Muscle of arm (tissue), 12 donors: ENCODE data around the gene TGIF1. TPM values are rescaled to one million over a fixed set of nuclear protein-coding genes. Genes with fewer than 3 reads are reported as not detected.

Experiments used
- DNase-seq: peaks from one replicate; pipeline ENCODE4 v3.0.0-alpha.2; 2013
- polyA plus RNA-seq, 12 donors: library from polyadenylated mRNA; unstranded; fragments of 120-200 nt; gene quantifications; one replicate each; pipeline ENCODE4 v1.2.1, GENCODE V29; 2013; ENCODE audit not compliant: insufficient read length in 12 of 12

Gene TGIF1
- polyA plus RNA-seq, 12 donors = 36.3 to 81.7 (median 43.1) TPM; not detected in 1

DNA sequence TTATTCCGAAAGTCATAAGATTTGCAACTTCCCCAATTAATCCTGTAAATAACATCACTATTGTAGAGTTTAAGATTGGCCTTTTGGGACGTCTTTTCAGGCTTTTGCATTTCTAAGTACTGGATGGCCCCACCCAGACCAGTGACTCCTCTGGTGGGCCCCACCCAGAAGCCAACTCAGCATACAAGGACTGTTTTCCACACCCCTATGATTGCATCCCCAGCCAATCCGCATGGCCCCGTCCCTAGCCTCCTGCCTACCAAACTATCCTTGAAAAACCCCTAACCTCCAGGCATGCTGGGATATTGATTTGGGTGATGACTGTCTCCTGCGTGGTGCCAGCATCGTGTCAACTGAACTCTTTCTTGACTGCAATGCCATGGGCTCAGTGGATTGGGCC is 24.5 kb upstream of the TGIF1 start:
- no peak for DNase-seq

DNA sequence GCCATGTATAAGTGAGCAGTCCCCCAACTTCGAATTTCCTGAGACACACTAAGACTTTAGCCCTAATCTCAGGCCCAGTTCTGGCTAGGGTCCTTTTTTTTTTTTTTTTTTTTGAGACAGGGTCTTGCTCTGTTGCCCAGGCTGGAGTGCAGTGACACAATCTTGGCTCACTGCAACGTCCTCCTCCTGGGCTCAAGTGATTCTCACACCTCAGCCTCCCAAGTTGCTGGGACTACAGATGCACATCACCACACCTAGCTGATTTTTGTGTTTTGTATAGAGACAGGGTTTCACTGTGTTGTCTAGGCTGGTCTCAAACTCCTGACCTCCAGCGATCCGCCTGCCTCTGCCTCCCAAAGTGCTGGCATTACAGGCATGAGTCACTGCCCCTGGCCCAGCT is 23.9 kb upstream of the TGIF1 start:
- DNase-seq = no peak

DNA sequence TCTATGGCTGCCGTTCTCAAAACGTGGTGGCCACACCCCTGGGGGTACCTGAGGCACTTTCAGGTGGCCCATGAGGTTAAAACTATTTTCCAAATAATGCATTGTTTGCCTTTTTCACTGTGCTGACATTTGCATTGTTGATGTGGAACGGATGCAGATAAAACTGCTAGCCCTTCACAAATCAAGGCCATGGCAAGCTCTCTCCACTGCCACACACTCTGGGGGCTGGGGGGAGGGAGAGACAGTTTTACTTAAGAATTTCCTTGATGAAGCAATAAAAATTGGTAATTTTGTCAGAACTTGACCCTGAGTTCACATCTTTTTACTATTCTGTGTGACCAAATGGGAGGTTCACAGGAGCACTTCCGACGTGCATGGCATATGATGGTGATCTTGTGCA is 22.0 kb upstream of the TGIF1 start:
- no peak for DNase-seq

DNA sequence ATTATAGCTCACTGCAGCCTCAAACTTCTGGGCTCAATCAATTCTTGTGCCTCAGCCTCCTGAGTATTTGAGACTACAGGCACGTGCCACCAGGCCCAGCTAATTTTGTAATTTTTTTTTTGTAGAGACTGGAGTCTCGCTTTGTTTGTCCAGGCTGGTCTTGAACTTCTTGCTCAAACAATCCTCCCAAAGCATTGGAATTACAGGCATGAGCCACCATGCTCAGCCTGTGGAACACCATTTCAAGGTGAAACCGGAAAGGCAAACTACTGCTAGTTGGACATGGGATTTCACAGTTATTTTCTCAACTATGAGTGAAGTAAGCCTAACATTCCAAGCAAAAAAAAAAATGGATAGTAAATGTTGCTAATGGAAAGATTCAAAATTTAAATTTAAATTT is 20.9 kb upstream of the TGIF1 start:
- no peak for DNase-seq

DNA sequence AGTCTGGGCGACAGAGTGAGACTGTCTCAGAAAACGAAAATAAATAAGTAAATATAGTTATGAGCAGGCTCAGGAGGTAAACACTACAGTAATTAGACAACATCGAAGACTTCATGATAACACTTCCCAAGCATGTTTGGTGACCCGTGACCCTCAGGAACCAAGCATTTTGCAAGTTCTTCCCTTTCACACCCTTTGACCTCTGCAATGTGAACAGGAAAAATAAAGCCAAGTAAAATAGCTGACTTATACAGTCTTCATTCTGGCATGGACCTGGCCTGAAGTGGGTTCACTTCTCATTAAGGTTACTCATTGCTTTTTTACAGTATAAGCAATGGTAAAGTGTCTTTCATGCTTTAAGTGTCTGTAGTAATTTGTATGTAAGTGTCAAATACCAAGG is 15.3 kb upstream of the TGIF1 start:
- DNase-seq = no peak

DNA sequence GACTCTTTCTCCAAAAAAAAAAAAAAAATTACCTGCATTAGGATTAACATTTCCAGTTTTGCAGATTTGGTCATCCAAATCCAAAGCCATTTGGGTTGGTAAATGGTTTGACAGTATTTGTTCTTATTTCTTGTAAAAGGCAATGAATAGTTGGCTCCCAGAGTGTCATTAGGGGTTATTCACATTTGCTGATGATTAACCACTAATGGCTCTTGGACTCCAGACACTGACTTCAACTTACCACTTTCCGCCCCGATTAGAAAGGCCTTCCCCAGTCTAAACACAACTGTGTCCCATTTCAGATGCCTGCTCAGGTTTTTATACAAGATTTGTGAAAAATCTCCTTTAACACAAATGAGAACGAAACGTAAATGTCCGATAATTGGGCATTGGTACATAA is 9.6 kb upstream of the TGIF1 start:
- no peak for DNase-seq

DNA sequence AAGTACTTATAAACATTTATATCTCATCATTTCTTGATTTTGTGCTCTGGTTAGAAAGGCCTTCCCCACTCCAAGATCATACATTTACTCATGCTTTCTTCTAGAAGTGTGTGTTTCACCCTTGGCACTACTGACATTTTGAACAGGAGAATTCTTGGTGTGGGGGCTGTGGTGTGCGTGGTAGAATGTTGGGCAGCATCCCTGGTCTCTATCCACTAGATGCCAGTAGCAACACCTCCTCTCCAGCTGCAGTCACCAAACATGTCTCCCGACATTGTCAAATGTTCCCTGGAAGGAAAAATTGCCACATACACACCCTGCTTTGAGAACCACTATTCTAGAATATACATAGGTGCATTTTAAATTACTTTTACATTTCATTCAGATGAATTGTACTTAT is 8.7 kb upstream of the TGIF1 start:
- no peak for DNase-seq

DNA sequence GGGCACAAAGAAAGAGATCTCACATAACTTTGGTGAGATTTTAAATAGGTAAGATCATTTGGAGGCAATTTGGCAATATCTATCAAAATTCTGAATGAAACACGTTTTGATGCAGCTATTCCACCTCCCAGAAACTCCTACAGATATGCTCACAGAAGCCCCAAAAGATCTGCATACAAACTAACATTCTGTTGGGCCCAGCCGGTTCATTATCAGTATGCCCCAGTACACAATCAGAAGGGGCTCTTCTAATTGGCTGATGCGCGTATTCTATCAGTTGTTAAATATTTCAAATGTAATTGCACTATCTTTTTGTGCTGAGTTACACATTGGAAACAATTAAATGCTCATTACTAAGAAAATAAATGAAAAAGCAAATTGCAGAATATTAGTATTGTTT is 7.1 kb upstream of the TGIF1 start:
- DNase-seq = no peak

DNA sequence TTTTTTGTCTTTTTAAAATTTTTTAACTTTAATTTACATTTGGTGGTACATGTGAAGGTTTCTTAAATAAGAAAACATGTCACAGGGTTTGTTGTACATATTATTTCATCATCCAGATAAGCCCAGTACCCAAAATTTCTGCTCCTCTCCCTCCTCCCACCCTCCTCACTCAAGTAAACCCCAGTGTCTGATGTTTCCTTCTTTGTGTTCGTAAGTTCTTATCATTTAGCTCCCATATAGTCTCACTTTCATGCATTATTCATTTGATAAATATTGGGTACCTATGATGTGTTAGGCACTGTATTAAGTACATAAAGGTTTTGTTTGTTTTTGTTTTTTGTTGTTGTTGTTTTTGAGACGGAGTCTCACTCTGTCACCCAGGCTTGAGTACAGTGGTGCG is 5.7 kb upstream of the TGIF1 start:
- DNase-seq = no peak

DNA sequence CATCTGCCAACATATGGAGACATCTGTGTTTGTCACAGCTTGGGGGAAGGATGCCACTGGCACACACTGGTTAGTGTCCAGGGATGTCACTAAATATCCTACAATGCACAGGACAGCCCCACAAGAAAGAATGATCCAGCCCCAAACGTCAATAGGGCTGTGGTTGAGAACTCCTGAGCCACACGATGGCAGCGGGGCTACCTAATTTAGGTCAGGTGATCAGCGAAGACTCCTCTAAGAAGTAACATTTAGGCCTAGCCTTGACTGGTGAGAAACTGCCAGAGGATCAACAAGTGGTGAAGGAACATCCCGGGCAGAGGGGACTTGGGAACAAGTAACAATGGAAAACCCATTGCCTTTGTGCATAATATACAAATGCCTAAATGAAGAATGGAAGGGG is 5.0 kb upstream of the TGIF1 start:
- DNase-seq = no peak

DNA sequence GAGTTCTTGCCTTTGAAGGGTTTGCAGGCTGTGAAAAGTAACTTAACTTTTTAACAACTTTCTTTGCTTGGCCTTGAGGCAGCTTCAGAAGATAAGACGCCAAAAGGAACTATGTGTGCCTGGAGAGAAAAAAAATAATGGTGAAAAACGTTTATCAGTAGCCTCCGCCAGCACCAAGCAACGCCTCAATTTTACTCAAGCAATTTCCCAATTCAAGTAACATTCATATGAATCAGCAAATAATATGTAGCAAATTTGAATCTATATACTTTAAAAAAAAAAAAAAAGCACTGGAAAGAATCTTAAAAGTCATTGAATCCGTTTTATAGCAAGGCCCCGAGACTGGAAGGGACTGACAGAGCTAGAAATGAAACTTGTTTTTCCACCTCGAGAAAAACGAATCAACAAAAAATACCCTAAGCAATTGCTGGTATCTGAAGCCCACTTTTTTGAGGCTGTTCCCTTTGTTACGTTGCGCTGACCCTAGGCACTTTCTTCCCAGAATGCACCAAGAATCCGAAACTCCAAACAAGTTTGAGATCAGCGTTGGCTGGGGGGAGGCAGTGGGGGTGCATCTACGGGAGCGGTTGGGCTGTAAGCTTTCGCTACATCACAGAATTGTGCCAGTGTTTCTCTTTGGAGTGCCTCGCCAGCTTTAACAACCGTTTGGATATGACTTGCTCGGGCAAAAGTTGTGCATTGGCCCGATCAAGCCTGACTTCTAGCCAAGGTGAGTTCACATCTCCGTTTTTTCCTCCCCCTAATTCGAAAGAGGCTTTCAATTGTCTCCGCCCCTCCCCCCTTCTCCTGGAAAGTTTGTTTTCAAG is 2.7 kb upstream of the TGIF1 start:
- DNase-seq = peak; percentile 87

DNA sequence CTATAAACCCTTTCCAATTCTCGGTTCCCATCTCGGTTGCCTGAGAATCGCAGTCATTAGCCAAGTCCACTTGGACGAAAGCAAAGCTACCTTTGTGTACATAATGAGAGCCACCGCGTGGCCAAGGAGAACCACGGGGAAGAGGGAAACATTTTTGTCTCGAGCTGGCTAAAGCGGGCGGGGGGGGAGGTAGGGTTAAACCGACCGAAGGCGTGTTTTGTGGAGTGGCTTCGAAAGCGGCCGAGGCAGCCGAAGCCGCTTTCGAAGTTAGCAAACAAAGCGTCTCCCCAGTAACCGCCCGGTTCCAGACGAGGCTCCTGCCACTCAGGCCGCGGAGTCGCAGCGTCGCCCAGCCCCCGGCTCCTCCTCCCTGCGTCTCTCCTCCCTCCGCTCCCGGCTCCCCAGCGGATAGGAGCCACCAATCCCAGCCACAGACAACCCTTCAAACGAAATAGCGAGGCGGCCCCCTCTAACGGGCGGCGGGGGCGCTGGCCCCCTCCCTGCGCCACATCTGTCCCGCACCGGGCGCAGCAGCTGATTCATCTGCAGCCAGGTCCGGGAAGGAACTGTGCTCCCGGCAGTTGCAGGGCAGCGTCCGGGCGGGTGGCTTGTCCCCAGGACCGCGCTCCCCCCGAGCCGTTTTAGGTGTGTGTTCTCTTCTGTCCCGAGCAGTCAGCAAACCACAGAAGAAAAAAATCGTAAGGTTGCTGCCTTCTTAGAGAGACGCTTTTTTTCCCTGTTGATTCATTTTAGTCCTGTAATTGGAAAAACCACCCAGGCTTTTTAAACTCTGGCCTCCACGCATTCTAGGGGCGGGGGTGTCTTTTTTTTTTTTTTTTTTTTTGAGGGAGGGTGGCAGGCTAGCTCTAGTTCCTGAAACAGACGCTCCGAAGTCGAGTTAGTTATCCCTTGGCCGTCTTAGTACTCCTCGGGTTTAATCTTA is 1.8 kb upstream of the TGIF1 start:
- peak; percentile 97 for DNase-seq

DNA sequence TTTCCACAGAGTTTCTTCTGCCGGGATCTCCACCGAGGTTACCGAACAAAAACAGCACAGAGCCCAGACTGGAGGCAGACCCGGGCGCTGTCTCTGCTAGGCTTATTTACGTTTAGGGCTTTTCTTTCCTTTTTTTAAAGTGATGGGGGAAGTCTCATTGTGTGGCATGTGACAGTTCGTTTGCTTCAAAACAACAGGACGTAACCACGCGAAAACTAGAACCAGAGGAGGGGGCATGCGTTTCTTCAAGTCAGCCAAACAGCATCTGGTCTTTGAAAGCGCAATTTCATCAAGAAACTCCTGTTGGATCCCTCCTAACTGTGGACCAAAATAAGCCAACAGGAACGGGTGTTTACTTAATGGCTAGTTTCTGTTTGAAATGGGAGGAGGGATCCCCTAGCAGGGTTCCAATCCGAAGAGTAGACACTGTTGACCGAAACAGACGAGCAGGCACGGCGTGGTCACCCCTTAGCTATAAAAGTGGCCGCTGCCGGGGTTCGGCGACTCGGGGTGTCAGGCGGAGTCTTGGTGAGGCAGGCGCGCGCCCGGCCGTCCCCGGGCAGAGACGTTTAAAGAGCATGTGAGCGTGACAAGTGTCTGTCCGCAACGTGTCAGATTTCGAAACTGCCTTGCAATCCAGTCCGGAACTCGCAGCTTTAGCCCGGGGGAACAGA is 997 bp upstream of the TGIF1 start:
- DNase-seq = peak; percentile 78

DNA sequence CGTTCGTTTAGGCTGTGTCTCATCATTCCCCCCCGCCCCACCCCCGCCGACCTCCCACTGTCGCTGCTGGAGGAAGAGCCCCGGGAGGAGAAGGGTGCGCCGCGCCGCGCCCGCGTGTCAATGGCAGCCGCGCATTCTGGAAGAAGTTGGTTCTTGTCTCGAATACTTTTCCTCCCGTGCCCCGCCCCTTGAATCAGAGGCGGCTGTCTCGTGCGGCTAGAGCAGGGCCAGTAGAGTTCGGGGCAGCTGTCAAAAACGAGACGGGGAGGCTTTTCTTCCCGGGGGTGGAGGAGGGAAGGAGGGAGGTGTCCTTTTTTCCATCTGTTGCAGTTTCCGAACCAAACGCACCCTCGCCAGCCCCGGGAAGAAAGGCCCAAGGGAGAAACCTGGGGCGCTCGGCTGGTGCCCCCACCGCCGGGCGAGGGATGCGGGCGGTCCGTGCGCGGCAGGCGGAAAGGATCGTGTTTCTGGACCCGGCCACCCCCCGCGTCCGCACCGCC is 410 bp upstream of the TGIF1 start:
- DNase-seq = peak; percentile 78

DNA sequence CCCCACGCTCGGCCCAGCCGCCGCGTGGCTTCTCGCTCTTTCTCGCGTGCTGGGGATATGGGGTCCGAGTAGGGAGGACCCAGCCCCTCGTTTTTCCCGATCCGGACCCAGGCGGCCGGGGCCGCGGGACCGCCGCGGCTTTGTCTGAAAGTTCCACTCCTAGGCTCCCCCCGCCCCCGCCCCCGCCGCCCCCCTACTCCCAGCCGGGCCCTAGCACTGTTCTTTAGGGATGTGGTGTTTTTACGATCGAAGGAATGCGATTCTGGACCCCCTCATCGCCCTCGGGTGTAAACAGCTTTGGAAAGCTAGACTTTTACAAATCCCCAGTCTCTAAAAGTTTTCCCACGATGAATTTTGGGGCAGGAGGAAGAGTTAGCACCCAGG is 819 bp downstream of the TGIF1 start:
- no peak for DNase-seq

DNA sequence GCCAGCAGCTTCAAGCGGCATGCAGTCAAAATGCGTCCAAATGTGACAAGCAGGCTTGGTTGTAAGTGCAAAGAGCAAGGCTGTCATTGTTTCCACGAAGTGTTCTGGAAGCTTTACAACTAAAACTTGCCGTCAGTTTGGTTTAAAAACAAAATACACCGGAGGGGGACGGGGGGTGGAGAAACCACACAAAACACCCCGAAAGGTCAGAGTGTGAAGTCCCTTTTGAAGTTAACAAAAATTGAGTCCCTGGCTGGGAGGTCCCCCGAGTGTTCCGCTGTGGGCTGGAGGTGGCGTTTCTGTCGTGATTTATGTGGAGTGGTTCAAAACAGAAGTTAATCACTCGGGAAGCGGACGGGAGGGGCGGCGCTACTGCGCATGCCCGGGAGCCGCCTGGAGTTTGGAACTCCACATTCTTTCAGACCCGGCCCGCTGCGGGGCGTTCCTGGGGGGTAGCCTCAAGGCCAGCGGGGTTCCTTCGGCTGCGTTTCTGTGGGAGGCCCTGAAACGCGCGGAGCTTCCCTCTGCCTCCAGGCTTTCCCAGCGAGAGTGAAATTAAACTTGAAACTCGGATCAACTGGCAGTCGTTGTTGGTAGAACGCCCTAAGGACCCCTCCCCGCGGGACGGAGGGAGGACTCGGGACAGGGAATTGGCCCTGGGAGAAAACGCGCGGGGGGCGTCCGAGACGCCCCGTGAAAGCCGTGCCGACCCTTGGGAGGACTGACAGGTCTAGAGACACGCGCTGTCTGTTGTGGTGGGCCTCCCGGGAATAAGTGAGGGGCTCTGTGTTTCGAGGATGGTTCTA is 1.4 kb downstream of the TGIF1 start:
- peak; percentile 96 for DNase-seq

DNA sequence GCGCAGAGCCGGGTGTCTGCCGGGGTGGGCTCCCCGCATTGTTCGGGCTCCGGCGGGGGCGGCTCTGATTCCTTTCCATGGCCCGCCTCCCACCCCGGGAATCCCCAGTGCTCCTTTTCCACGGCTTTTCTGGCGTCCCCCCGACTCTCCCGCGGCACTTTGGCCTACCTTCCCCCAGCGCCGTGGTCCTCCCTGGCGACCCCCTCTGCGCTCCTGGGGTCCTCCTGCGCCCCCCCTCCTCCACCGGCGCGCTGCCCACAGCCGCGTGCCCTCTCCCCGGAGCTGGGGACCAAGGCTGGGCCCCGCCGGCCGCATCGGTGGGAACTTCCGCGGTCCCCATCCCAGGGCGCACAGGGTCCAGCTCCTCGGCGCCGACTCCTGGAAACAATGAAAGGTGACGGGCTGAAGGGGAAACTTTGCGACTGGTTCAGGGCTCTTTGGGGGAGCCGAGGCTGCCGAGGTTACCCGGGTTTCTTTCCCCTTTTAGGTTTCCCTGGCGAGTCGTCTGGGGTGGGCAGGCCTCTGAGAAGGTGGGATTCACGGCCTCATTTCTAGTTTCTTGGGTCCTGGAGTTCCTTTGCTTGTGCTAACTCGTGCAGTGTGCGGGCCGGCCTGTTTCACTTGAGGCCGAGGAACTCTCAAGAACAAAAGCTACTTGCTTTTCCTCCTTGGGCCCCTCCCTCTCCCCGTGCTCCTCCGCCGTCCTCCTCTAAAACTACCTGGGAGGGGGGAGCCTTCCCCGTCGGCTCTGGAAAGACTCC is 2.2 kb downstream of the TGIF1 start:
- DNase-seq = peak; percentile 65

DNA sequence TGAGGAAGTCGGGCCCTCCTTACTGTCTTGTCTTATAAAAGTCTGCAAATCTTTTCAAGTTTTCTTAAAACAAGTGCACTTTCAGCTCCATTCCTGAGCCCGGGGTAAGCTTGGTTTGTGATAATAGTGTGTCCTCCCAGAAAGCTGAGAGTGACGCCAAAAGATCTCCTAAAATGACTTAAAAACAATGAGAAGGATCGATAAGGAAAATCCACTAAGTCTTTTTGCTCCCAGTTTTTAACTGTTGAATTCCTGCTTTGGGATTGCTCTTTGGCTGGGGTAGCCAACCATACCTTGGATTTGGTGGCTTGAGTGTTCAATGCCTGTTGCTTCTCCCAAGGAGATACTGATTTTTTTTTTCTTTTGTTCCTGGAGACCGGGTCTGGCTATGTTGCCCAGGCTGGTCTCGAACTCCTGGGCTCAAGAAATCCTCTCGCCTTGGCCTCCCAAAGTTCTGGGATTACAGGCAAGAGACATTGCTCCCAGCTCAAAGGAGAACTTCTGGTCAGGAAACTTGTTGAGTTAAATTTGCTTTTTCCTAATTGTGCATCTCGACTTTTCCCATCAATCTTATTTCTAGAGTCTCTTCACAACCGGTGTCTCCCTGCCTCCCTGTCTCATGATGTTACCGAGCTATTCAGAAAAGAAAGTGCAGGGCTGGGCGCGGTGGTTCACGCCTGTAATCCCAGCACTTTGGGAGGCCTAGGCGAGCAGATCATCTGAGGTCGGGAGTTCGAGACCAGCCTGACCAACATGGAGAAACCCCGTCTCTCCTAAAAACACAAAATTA is 3.0 kb downstream of the TGIF1 start:
- DNase-seq = no peak

DNA sequence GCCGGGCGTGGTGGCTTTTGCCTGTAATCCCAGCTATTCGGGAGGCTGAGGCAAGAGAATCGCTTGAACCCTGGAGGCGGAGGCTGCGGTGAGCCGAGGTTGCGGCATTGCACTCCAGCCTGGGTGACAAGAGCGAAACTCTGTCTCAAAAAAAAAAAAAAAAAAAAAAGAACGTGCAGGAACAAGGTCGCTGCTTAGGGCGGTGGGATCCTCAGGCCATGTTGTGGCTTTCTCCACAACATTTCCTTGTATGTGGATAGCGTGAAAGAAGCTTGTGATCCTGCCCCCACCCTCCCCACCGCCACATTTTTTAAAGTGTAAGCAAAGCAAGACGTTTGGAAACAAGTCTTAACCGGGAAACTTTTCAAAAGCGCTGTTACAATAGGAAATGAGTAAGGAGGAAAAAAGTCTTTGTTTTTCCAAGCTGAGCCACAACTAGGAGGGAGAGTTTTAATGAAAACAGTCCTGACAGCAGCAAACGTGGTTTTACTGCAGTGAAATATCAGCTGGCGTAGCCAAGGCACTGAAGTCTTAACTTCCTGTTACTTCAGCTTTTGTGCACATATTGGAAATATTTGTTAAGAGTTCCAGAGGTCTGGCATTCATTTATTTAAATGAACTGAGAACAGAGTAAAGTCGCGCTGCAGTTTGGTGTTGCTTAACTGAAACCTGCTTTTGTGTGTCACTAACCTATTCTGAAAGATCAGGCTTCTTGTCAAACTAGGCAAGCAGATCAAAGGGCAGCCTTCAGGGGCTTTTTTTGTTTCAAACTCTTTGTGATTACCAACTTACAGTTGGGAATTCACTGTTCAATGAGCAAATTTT is 3.8 kb downstream of the TGIF1 start:
- DNase-seq = peak; percentile 83
